Activated gamma-delta T cell treated with Interleukin-2 at 50 U/mL for 16 hours (primary cell): Measurements from ENCODE around the gene ADRB2.
"Not testable (repeated sequence)": the region's sequence is repeated elsewhere in the genome, so short reads cannot be mapped to it uniquely, and the experiment has no call there.

Experiments
- DNase-seq: peaks from one replicate; pipeline ENCODE4 v3.0.0-alpha.2; 2020

ADRB2 gene

GRCh38 chr5:148856009-148856367 is 29.6 kb downstream of the ADRB2 start:
- DNase-seq, result no peak

- DNase-seq, result no peak
Observed at GRCh38 chr5:148856424-148856823, 30.0 kb downstream of the ADRB2 start.

- no peak for DNase-seq
Observed at GRCh38 chr5:148857474-148857873, 31.1 kb downstream of the ADRB2 start.

- no peak for DNase-seq
Observed at GRCh38 chr5:148858106-148858505, 31.7 kb downstream of the ADRB2 start.

GRCh38 chr5:148858547-148858946 is 32.1 kb downstream of the ADRB2 start:
- no peak for DNase-seq

- DNase-seq, result no peak
Observed at GRCh38 chr5:148859703-148860102, 33.3 kb downstream of the ADRB2 start.

- no peak for DNase-seq
Observed at GRCh38 chr5:148860599-148860998, 34.2 kb downstream of the ADRB2 start.

- no peak for DNase-seq
Observed at GRCh38 chr5:148861088-148861487, 34.7 kb downstream of the ADRB2 start.

- no peak for DNase-seq
Observed at GRCh38 chr5:148861696-148862095, 35.3 kb downstream of the ADRB2 start.

- DNase-seq, result no peak
Observed at GRCh38 chr5:148864113-148864841, 37.9 kb downstream of the ADRB2 start.

- no peak for DNase-seq
Observed at GRCh38 chr5:148866024-148866423, 39.6 kb downstream of the ADRB2 start.

GRCh38 chr5:148873120-148873519 is 46.7 kb downstream of the ADRB2 start:
- DNase-seq, result no peak

GRCh38 chr5:148873690-148874485 is 47.5 kb downstream of the ADRB2 start:
- DNase-seq, result no peak

- no peak for DNase-seq
Observed at GRCh38 chr5:148875205-148875875, 48.9 kb downstream of the ADRB2 start.

GRCh38 chr5:148877436-148877835 is 51.0 kb downstream of the ADRB2 start:
- not testable (repeated sequence) for DNase-seq
